COR-L47 (cell line): Measurements from ENCODE around the gene TNFRSF4.

ENCODE experiments used
- DNase-seq: peaks from one replicate; lab custom pipeline; 2025; lab: John Stamatoyannopoulos, UW

Gene TNFRSF4

DNA sequence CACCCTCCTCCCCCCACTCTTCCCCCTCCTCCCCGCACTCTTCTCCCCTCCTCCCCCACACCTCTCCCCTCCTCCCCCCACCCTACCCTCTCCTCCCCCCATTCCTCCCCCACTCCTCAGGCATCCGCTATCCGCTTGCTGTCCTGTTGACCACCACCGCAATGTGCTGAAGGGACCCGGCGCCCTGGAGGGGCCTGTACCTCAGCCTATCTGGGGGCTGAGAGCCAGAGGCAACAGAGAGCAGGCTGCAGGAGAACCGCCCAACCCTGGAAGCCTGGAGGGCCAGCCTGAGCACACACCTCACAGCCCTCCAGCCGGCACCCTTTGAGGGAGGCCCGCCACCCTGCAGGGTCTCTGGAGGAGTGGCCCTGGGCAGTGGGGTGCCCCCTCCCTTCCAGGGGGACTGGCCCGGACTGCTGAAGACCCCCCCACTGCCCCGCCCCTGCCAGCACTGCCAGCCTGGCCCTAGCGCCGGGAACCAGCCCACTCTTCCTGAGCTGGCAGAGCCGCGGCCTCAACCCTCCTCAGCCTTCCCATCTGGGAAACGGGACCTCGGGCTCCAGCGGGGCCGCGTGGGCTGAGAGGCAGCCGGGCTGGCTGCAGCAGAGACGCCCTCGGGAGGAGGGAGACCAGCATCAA lies 31.3 kb upstream of the TNFRSF4 start:
- no peak for DNase-seq

DNA sequence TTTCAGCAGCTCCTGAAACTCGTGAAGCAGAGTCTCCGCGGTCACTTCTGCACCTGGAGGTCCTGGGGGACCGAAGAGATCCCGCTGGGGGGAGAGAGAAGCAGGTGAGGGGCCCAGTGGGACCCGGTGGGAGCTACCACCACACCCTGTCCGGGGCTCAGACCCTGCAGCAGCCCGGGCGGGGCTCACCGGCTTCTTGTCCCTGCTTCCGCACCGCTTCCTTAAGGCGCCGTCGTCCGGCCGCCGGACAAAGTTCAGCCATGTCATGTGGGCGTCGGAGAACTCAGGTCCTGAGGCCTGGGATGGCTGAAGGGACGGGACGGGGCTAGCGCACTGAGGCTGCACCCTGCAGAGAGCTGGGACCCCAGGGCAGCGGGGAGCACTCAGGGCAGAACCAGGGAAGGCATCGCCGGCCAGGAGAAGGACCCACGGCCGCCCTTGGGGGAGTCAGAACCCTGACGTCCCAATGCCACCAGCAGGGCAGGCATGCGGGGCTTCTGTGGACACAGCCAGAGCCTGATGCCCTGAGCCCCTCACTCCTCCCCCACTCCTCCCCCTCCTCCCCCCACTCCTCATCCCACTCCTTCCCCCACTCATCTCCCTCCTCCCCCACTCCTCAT lies 30.3 kb upstream of the TNFRSF4 start:
- no peak for DNase-seq

DNA sequence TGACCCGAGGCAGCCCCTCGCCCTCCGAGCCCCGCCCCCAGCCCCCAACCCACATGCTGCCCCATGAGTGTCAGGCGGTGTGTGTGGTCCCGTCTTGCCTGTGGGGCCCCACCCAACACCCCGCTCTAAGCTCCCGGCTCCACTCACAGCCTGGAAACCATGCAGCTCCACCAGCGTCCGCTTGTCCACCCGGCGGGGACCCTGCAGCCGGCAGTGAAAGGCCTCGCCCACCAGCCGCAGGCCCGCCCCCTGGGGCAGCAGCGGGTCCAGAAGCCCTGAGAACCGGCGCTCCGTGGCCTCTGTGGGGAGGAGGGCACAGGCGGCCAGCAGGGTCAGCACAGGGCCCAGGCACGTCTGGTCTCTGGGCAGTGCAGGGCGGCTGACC lies 29.8 kb upstream of the TNFRSF4 start:
- DNase-seq = no peak

DNA sequence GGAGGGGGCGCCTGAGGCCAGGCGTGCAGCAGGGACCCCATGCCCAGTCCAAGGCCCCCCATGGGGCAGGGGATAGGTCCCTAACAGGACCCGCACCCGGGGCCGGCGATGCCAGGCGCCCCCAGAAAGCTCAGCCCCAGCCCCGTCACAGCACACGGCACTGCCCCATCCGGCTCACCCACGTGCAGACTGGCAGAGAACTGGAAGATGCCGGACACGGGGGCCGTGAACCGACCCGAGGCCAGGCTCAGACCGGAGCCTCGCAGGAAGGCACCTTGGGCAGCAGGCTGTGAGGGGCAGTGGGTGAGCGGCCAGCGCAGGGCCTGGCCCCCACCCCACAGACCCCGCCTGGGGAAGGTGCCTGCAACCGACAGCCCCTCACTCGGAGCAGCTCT lies 29.3 kb upstream of the TNFRSF4 start:
- no peak for DNase-seq

DNA sequence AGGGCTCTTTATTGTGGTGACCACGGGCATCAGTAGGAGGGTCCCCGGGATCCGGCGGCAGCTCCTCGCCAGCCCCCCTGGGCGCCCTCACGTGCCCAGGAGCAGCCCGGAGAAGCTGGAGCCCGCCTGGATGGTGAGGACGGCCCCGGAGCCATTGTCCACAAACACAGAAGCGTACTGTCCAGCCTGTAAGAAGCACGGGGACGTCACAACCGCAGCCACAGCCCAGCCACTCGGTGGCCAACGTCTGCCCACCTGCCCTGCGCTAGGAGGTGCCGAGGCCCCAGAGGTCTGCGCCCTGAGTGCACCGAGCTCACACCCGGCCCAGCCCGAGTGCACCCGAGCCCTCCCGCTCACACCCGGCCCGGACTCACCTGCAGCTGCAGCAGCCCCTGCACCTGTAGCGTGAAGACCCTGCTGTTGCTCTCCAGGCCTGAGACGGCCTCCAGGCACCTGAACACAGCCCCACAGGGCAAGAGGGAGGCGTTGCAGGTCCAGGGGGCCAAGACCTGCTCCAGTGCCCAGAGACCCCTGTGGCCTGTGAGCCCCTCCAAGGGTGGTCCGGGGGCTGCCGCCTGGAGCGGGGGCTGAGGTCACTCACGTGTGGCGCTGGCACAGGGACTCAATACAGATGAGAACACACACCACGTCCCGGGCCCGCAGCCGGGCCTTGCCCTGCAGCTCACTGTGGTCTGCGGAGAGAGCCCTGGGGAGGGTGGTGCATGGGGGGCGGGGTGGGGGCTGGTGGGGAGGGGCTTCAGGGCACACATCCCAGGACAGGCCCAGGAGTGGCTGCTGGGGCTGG lies 28.7 kb upstream of the TNFRSF4 start:
- DNase-seq = no peak

DNA sequence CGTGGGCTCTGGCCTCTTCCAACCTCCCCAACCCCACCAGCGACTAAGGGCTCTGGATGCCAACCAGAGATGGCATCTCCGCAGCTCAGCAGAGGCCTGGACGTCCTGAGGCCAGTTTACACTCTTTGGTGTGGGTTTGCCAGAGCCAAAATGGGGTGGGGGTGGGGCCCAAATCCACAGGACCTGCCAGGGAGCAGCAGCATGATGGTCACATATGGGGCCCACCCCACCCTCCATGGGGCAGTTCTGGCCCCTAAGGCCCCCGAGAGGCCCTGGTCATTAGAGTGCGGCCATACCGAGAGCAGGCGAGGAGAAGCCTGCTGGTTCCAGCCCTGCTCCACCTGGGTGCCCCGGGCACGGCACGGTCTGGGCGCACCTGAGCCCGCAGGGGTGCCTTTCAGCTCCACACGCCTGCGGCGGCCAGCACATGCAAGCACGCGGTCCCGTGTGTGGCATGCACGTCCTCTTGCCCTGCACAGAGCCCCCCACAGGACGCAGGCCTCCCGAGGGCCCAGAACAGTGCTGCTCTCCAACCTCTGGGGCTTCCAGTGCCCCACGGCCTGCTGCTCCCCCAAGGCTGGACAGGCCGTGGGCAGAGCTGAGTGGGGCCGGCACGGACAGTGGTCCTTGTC lies 27.8 kb upstream of the TNFRSF4 start:
- DNase-seq = no peak

DNA sequence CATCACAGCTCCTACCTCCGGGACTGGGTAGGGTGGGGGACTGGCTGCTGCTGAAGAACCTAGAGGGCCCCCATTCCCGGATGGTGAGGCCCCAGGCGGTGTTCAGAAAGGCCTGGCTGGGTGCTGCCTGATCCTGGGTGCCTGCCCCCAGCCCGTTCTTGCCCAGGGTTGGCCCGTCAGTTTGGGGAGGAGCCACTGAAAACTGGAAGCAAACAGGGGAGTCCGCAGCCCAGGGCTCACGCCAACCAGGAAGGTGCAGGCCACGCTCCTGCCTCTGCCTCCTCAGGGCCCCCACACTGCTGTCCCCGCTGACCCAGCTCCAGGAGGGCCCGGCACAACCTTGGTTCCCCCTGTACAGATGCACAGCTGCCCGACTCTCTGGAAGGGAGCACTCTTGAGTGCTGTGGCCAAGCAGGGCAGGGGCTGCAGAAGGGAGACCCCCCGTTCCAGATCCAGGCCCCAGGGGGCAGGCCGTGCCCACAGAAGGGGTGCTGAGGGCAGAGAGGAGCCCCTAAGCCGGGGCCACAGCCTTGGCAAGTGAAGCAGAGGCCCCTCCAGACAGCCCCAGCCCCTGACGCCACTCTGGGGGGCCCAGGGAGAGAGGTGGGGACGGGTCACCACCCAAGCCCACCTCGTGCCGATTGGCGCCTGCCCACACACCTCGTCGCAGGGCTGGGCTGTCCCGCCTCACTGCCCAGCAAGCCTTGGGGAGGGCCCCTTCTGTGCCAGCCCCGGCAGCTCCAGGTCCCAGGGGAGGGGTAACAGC lies 27.1 kb upstream of the TNFRSF4 start:
- DNase-seq = no peak

DNA sequence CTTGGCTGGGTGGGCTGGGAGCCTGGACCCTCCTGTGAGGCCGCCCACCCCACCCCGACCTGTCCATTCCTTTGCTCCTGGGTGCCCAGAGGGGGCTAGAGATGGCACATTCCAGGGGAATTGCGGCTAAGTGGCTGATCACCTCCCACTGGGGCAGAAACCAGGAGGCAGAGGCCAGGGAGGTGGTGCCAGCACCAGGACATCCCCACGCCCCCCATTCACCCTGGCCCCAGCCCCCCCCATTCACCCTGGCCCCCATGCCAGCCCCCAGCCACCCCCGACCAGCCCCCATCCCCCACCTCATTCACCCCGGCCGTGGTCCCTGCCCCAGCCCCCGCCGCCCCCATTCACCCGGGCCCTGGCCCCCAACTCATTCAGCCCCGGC lies 26.4 kb upstream of the TNFRSF4 start:
- DNase-seq = no peak

DNA sequence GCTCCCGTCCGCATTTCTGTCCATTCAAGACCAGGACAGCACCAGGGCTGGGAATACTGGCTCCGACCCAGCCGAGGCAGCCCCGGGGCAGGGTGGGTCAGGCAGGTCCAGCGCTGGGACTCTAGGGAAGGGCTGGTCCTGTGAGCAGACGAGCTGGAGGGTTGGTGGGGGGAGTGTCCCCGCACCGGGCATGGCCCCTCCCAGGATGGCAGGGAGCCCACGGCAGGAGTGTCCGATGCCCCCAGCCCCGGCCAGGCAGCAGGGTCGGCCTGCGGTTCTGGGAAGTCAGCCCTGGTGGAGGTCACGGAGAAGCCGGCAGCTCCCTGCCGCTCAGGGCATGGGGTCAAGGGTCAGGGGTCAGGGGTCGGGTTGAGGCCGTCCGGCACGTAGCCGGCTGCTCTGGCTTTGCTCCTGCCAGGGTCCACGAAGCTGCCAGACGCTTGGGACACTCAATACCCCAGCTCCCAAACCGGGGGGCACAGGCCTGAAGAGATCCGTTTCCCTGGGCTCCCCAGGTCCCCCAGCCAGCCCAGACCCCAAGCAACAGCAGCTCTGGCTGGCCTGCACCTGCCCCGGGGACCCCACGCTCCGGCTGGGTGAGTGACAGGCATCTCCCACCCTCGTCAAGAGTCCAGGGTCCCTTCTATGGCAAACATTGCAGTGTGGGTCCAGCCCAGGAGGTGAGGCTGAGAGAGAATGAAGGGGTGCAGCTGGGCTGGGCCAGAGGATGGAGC lies 25.8 kb upstream of the TNFRSF4 start:
- no peak for DNase-seq

DNA sequence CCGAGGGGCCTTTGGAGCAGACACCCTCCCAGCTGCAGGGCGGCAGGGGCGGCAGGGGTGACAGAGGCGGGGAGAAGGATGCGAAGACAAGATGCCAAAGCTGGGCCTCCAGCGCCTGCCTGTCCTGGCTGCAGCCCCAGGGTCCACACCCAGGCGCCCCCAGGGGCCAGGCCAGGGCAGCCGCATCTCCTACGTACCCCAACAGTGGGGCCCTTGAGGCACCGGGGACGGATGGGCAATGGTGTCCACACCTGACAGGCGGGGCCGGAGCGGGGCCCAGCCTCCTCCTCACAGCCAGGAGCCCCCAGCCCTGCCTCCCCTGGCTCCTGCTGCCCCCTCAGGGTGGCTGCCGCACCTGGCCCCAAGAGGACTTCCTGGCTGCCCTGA lies 25.3 kb upstream of the TNFRSF4 start:
- no peak for DNase-seq

DNA sequence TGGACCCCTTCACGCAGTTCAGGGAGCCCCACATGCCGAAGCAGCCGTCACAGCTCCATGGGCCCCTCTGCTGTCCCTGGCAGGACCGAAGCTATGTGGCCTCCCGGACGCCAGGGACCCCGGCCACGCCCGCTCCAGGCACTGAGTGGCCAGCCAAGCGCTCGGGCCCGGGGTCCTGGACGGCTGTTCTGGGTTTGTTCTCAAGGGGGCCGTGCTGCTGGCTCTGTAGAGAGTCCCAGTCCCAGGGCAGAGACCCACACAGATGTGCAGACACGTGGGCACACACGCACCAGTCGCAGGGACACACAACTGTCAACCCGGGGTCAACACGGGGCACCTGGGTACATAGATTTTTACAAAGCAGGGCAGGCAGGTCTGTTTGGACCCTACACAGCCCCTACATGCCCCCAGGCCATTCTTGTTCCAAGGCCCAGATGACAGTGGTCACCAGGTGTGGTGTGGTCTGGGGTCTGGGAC lies 24.8 kb upstream of the TNFRSF4 start:
- no peak for DNase-seq

DNA sequence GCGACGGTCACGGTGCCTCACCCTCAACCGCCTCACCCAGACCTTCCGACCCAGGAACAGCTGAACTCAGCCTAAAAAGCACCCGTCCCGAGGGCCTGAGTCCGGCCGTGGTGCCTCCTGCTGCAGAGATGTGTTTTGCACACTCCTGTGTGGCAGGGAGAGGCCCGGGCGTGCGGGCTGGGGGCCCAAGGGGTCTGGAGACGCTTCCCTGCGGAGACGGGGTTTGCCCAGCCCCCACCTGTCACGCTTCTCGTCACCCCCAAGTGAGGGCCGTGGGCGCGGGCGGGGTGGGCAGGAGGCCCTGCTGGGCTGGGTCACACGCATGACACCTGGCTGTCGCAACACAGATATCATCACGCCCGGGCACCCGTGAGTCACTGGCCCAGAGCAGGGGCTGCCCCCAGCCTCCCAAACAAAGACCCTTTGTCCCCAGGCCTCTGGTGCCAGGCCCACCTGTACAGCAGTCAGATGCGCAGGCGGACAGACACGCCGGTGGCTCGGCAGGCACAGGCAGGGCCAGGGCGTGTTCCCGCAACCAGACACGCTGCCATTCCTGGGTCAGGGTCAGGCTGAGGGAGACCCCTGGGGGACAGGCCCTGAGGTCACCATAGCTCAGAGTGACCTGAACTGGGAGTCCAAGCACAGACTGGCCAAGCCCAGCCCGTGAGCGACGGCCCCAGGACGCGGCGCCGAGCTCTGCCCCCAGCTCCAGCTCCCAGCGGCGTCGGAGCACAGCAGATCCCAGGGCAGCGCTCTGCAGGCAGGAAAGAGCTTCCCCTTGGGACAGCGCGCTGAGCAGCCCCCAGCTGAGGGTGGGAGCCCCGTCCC lies 24.1 kb upstream of the TNFRSF4 start:
- no peak for DNase-seq

DNA sequence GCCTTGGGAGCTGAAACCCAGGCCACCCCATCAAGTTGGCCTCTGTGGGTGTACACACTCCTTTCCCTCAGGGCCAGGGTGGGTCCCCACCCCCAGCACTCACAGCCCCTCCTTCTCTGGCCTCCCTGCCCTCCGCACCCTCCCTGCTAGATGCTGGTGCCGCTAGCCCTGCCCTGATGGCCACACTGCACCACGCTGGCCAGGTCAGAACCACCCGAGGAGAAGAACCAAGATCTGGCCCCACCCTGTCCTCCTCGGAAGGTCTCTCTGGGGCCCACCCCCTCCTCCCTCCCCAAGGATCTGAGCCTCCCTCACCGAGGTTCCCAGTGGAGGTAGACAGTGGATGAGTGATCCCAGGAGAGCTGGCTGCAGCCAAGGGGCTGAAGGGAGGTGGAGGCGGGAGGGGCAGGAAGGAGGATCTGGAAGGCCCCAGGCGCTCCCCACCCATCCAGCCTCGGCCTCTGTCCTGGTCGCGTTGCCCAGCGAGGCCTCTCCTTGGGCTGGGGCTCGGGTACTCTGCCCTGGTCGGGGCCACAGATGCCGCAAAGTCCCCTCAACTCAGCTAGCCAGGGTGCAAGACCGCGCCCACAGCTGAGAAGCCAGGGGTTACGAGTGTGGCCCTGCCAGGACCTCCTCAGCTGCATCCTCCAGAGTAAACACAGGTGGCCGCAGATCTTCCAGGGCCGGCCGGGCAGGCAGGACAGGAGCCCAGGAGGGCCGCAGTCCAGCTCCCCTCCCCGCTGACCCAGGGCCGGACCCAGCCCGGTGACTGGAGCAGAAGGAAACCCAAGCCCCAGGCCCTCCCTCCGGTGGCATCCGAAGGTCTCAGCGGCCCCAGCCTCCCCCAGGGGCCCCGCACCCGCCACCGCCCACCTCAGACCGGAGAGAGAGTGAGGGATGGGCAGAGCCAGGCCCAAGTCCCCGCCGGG lies 23.3 kb upstream of the TNFRSF4 start:
- no peak for DNase-seq

DNA sequence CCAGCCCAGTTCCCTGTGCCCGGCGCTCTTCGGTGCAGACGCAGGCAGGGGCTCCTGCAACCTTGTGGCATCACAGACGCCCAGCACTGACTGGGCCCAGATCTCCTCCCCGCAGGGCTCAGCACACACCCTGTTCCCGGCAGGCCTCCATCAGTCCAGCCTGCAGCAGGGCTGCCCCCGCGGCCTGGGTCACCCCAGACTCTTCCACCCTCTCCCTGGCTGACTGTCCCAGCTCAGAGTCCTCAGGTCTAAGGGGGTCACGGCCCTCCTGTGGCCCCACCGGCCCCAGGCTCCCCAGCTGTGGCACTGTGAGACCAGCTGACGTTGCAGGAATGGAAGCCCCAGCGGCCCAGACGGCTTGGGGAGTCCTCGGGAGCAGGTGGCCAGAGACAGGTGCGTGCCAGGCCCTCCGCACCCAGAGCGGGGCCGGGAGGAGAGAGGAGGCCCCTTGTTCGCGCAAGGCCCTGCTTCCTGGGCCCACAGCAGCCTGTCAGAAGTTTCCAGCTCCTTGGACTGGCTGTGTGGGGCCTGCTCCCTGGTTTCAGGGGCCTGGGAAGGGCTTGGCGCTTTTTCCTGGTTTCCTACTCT lies 22.3 kb upstream of the TNFRSF4 start:
- no peak for DNase-seq

DNA sequence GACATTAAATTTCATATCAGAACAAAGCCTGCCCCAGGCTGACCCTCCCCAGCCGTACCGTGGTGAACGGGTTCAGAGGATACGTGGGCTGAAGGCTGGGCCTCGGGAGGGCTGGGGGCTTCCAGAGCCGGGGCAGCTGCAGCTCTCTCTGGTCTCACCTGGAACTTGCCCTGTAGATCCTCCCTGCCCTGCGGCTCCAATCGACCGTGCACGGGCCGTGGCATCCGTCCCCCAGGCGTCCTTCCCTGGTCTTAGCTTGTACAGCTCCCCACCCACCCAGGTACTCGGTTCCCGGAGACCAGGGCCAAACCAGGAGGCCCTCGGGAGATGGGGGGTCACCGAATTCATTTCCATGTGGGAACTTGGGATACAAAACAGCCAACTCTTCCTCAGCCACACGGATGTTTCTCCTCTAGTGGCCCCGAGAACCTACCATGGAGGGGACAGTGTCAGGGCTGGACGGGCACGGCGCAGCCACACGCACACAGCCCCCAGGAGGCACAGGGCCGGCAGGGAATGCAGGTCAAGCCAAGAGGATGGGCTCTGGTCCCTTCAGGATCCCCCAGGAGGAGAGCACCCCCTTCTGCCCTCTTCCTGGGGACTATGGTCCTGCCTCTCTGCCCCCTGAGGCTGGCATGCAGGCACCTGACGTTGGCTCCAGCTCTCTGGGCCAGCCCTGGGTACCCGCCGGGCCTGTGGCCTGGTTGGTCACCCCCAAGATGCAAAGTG lies 21.2 kb upstream of the TNFRSF4 start:
- DNase-seq = no peak

DNA sequence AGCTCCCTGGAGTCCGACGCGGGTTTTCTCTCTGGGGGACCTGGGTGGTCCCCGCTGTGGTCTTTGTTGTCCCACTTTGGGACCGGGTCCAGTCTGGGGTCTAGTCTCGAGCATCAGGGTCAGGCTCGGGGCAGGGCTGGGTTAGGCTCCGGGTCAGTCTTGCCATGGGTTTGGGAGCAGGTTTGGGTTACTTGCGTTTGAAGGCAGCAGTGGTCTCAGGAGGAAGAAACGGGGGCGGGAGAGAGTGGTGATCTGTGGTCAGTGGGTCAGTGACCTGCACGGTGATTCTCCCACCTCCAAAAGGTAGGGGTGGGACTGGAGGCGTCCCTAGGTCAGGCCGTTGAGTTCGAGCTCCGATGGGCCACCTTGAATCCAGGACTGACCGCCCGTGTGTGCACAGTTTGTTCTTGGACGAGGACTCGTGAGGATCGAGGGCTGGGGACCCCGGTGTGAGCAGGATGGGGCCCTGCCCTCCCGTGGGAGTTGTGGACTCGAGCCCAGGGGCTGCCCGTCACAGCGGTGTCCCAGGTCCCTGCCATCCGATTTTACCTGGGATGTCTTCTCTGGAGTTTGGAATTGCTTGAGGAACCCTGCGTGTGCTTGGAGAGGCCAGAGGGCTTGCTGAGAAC lies 20.3 kb upstream of the TNFRSF4 start:
- no peak for DNase-seq

DNA sequence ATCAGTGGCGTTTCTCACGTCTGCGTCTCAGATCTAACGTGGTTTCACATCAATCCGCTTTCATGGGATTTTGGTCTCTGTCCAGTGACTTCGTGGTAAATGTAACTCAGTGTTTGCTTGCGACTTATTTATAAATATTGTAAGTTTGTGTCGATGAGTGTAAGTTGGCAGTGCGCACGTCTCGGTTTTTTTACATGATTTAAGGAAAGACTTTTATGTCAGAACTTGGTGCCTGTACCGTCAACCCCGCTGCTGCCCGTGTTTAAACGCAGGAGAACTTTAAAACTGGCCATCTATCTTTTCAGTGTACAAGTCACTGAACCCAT lies 19.6 kb upstream of the TNFRSF4 start:
- DNase-seq = no peak
